Neural crest cell (in vitro differentiated cells): ENCODE measurements around the gene HRH3. TPM values are rescaled to one million over a fixed set of nuclear protein-coding genes. Genes with fewer than 3 reads are reported as not detected.

Experiments used
- DNase-seq: peaks from one replicate; pipeline ENCODE4 v3.0.0; 2021; ENCODE audit warnings: low read depth, mixed read lengths, low spot score
- H3K27ac Mint-ChIP-seq: one replicate; pipeline ENCODE4 v1.8.0; 2021; ENCODE audit warnings: mild to moderate bottlenecking, mixed read lengths; ENCODE audit not compliant: unreplicated experiment
- H3K27me3 Mint-ChIP-seq: 2 replicates; pipeline ENCODE4 v1.8.0; 2021; ENCODE audit warnings: low read depth, mild to moderate bottlenecking, mixed read lengths
- H3K36me3 Mint-ChIP-seq: 2 replicates; pipeline ENCODE4 v1.8.0; 2021; ENCODE audit warnings: low read depth, mild to moderate bottlenecking, mixed read lengths
- H3K4me1 Mint-ChIP-seq: 2 replicates; pipeline ENCODE4 v1.8.0; 2021; ENCODE audit warnings: mixed read lengths
- H3K4me3 Mint-ChIP-seq: one replicate; pipeline ENCODE4 v1.8.0; 2021; ENCODE audit warnings: mild to moderate bottlenecking, mixed read lengths
- H3K9me3 Mint-ChIP-seq: 2 replicates; pipeline ENCODE4 v1.8.0; 2021; ENCODE audit warnings: mixed read lengths
- total RNA-seq: library from RNA; stranded (reverse); gene quantifications from 2 replicates; pipeline ENCODE4 v1.2.1, GENCODE V29; 2021
- TF ChIP-seq, protein P1 (sequence below): fragments of 200-600 bp; sonication (generic); conservative IDR thresholded peaks from 2 replicates; pipeline ENCODE4 v1.5.0; 2021; ENCODE audit warnings: antibody characterized with exemption, mild to moderate bottlenecking

Gene HRH3
- total RNA-seq, 1 donor from 2014 or later = 0.75 TPM

DNA sequence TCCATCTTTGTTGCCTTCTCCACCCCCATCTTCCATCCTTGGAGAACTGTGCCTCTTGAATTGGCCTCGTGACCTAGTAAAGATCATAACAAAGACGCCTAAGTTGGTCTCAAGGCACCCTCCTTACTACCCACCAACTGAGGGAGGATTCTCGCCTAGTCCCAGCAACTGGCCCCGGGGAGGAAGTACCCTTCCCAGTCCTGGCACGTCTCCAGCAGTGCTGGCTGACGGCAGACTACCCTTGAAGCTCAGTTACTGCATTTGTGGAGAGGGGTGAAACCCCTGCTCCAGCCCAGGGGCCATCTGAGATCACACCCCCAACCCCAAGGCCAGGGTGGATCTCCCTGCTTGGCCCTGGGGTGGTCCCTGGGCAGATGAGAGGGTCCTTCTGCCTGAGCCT, 16.1 kb upstream of the HRH3 start:
- Mint-ChIP-seq H3K27me3 (no peaks in the 10 kb centered on the region), H3K4me3 (no peak overlapping the region), H3K36me3 (no peaks in the 10 kb centered on the region), H3K9me3 (no peaks in the 10 kb centered on the region), H3K27ac (peak overlapping the region; percentile 94), H3K4me1 (peaks cover 43% of the 10 kb centered on the region)
- TF ChIP-seq, protein P1, sequence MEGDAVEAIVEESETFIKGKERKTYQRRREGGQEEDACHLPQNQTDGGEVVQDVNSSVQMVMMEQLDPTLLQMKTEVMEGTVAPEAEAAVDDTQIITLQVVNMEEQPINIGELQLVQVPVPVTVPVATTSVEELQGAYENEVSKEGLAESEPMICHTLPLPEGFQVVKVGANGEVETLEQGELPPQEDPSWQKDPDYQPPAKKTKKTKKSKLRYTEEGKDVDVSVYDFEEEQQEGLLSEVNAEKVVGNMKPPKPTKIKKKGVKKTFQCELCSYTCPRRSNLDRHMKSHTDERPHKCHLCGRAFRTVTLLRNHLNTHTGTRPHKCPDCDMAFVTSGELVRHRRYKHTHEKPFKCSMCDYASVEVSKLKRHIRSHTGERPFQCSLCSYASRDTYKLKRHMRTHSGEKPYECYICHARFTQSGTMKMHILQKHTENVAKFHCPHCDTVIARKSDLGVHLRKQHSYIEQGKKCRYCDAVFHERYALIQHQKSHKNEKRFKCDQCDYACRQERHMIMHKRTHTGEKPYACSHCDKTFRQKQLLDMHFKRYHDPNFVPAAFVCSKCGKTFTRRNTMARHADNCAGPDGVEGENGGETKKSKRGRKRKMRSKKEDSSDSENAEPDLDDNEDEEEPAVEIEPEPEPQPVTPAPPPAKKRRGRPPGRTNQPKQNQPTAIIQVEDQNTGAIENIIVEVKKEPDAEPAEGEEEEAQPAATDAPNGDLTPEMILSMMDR = no peak
- DNase-seq = no peak

DNA sequence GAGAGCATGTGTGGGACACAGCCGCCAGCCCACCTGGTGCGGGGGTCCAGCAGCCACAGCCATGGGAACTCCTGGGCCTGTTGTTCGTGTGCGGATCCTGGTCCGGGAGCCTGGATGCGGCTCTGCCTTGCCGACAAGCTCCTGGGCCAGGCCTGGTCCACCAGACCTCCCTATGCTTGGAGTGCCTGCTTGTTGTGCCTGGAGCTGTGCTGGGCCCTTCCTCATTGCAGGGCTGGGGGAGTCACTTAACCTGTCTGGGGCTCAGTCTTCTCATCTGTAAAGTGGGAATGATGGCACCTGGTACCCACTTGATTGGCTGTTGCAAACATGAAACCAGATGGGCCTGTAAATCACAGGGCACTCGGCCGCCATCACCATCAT, 15.7 kb upstream of the HRH3 start:
- TF ChIP-seq, protein P1 = no peak
- H3K9me3 Mint-ChIP-seq = no peaks in the 10 kb centered on the region
- no peaks in the 10 kb centered on the region for H3K27me3 Mint-ChIP-seq
- H3K4me1 Mint-ChIP-seq = peaks cover 43% of the 10 kb centered on the region
- no peak overlapping the region for H3K4me3 Mint-ChIP-seq
- DNase-seq = no peak
- H3K36me3 Mint-ChIP-seq = no peaks in the 10 kb centered on the region
- no peak overlapping the region for H3K27ac Mint-ChIP-seq

DNA sequence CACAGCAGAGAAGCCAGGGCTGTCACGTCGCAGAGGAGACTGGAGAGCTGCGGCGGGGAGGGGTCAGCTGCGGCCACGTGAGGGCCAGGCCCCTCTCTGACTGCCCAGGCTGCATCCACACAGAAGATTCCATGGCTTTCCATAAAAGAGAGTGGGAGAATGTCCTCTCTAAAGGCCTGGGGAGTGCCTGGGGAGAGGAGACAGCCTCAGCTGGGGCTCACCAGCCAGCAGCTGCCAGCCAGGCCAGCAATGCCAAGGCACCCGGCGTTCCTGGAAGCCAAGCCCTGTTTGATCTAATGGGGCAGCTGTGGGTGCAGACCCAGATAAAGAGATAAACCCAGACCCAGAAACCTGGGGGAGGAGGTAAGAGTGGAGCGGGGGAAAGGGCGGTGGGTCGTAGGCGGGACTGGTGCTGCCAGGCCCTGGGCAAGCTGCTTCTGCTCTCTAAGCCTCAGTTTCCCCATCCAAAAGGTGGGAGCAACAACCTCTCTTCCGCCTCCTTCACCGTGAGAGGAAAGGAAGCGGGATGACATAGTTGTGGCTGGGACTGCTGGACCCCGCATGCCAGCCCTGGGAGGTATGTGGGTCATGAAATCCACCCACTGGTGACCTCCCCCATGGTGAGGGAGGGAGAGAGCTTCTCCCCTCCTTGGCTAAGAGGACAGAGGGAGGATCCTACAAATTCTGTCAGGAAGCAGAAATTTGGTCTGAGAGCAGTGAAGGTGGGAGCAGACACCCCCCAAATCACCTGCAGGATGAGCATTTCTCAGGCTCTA, 15.1 kb upstream of the HRH3 start:
- no peak for DNase-seq
- H3K9me3 Mint-ChIP-seq = no peaks in the 10 kb centered on the region
- H3K36me3 Mint-ChIP-seq = no peaks in the 10 kb centered on the region
- H3K27me3 Mint-ChIP-seq = no peaks in the 10 kb centered on the region
- TF ChIP-seq, protein P1 = no peak
- H3K4me1 Mint-ChIP-seq = peaks cover 40% of the 10 kb centered on the region
- peak overlapping the region; percentile 11 for H3K4me3 Mint-ChIP-seq
- H3K27ac Mint-ChIP-seq = no peak overlapping the region

DNA sequence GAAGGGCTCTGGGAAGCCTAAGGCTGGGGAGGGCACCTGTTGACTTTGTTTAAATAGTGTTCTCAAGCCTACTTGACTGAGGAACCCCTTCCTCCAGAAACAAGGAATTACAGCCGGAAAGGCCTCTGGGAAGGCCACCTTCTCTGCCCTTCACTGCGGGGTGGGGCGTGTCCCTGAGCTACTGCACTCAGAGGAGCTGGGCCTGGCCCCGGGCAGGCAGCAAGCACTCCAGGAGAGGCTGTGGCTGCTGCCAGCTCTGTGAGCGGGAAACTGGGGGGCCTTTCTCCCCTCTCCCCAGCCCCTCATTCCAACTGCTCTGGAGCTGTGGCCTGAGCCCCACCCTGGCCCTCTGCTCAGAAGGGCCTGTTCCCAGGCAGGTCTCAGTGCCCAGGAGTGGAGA, 14.3 kb upstream of the HRH3 start:
- Mint-ChIP-seq H3K4me3 (peak overlapping the region; percentile 11), H3K4me1 (peaks cover 34% of the 10 kb centered on the region), H3K36me3 (no peaks in the 10 kb centered on the region), H3K27me3 (no peaks in the 10 kb centered on the region), H3K9me3 (no peaks in the 10 kb centered on the region), H3K27ac (peak overlapping the region; percentile 82)
- TF ChIP-seq, protein P1 = no peak
- no peak for DNase-seq

DNA sequence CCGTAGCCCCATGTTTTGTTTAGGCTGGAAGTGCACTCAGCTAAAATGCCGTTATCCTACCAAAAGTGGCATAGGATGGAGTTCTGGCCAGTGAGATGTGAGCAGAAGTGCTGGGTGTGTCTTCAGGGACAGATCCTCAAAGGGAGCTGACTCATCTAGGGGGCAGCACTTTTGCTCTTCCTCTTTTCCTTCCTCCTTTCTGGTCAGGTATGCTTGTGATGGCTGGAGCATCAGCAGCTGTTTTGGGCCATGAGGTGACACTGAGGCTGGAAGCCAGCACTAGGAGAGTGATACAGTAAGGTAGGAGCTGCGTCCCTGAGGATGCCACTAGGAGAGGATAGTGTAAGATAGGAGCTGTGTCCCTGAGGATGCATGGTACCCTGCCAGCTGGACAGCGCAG, 13.6 kb upstream of the HRH3 start:
- TF ChIP-seq, protein P1 = no peak
- Mint-ChIP-seq H3K4me1 (peaks cover 30% of the 10 kb centered on the region), H3K4me3 (no peak overlapping the region), H3K9me3 (no peaks in the 10 kb centered on the region), H3K27ac (no peak overlapping the region), H3K27me3 (no peaks in the 10 kb centered on the region), H3K36me3 (no peaks in the 10 kb centered on the region)
- no peak for DNase-seq
